Stomach (tissue), 9 donors: ENCODE results near the gene RALGAPB. TPM values are rescaled to one million over a fixed set of nuclear protein-coding genes. Genes with fewer than 3 reads are reported as not detected.

ENCODE experiments used
- DNase-seq, 2 donors: peaks; one replicate each; pipeline versions ENCODE4 v3.0.0 to v3.0.0-alpha.2; 2013 to 2019
- H3K27ac ChIP-seq, 5 donors: fragments of 200-600 bp in 4 of 5; sonication (generic) in 4 of 5; one replicate each; pipeline ENCODE4 v1.5.1; 2013 to 2019; ENCODE audit warnings: mild to moderate bottlenecking in 1 of 5, moderate library complexity in 1 of 5
- H3K27me3 ChIP-seq, 3 donors: fragments of 200-600 bp; sonication (generic); one replicate each; pipeline ENCODE4 v1.5.1; 2017 to 2019; ENCODE audit warnings: mixed run types in 1 of 3
- H3K36me3 ChIP-seq, 4 donors: fragments of 200-600 bp; sonication (generic); 1 replicate in 3 of 4; 2 replicates in 1 of 4; pipeline ENCODE4 v1.5.1; 2016 to 2019
- H3K4me1 ChIP-seq, 4 donors: fragments of 200-600 bp; sonication (generic); one replicate each; pipeline ENCODE4 v1.5.1; 2016 to 2019
- H3K4me3 ChIP-seq, 4 donors: fragments of 200-600 bp; sonication (generic) in 3 of 4; one replicate each; pipeline ENCODE4 v1.5.1; 2016 to 2019; ENCODE audit warnings: mild to moderate bottlenecking in 1 of 4
- H3K9me3 ChIP-seq, 4 donors: fragments of 200-600 bp; sonication (generic); one replicate each; pipeline ENCODE4 v1.5.1; 2016 to 2019
- EP300 ChIP-seq: sonication (generic); formaldehyde crosslinking; IDR thresholded peaks from one replicate; pipeline ENCODE4 v1.6.1; 2017; ENCODE audit warnings: antibody characterized with exemption
- POLR2A ChIP-seq, 4 donors: fragments of 450-650 bp; IDR thresholded peaks; one replicate each; pipeline ENCODE4 v1.6.1; 2016; ENCODE audit warnings: antibody characterized with exemption in 4 of 4, control low read depth in 2 of 4, mild to moderate bottlenecking in 1 of 4, moderate library complexity in 1 of 4
- POLR2AphosphoS5 ChIP-seq, 3 donors: sonication (generic); formaldehyde crosslinking; IDR thresholded peaks; one replicate each; pipeline ENCODE4 v1.6.1; 2016; ENCODE audit warnings: antibody characterized with exemption in 3 of 3
- WGBS, 5 donors: extraction: QIAGEN DNeasy Blood & Tissue Kit in 3 of 5; methylation state at CpG; one replicate each; pipeline versions ENCODE4 v1.1.5 to v1.1.7; 2013 to 2018; 5-methylcytosine and 5-hydroxymethylcytosine counted together
- intact Hi-C: fragments of 100-400 bp; cut with DNase I; formaldehyde crosslinking; loops from one replicate; pipeline ENCODE4 v1.15.1; 2023; ENCODE audit warnings: low total_unique reads
- polyA plus RNA-seq, 3 donors: library from polyadenylated mRNA; stranded (reverse); fragments of 200-250 nt; gene quantifications; one replicate each; pipeline ENCODE4 v1.2.3, GENCODE V29; 2013
- total RNA-seq, 5 donors: library from RNA; depleted of rRNA; stranded (reverse); fragments of >200 nt; gene quantifications; one replicate each; pipeline versions ENCODE4 v1.1.0 to v1.2.3, GENCODE V29; 2014 to 2016
- TF ChIP-seq, protein P1 (sequence below), 7 experiments: fragments of 450-650 bp in 4 of 7; fragments of 200-600 bp in 3 of 7; sonication (generic) in 3 of 7; IDR thresholded peaks; one replicate each; pipeline ENCODE4 v1.5.1; 2016 to 2019; ENCODE audit warnings: antibody characterized with exemption in 7 of 7, control low read depth in 2 of 7, mild to moderate bottlenecking in 1 of 7
- donor health status: healthy with polysubstance abuse.
- donor health status: Bipolar disorder and iron deficiency.
- donor health status: healthy.

Gene RALGAPB
- total and polyA plus RNA-seq, 8 donors, result 5.4 to 57.5 (median 36.5) TPM

GRCh38 chr20:38550274-38550673 is 77.6 kb downstream of the RALGAPB start:
- Histone ChIP-seq H3K27me3 (no peaks in the 10 kb centered on the region), H3K36me3 (peaks cover 72 to 100% (median 100%) of the 10 kb centered on the region in 4 donors), H3K27ac (no peak overlapping the region), H3K4me1 (no peaks in the 10 kb centered on the region), H3K9me3 (no peaks in the 10 kb centered on the region), H3K4me3 (no peak overlapping the region)
- no peak for DNase-seq
- TF ChIP-seq, protein P1, sequence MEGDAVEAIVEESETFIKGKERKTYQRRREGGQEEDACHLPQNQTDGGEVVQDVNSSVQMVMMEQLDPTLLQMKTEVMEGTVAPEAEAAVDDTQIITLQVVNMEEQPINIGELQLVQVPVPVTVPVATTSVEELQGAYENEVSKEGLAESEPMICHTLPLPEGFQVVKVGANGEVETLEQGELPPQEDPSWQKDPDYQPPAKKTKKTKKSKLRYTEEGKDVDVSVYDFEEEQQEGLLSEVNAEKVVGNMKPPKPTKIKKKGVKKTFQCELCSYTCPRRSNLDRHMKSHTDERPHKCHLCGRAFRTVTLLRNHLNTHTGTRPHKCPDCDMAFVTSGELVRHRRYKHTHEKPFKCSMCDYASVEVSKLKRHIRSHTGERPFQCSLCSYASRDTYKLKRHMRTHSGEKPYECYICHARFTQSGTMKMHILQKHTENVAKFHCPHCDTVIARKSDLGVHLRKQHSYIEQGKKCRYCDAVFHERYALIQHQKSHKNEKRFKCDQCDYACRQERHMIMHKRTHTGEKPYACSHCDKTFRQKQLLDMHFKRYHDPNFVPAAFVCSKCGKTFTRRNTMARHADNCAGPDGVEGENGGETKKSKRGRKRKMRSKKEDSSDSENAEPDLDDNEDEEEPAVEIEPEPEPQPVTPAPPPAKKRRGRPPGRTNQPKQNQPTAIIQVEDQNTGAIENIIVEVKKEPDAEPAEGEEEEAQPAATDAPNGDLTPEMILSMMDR (IDR thresholded peaks at IDR 0.05), result no peak
- TF ChIP-seq EP300 (no peak), POLR2A (IDR thresholded peaks at IDR 0.05) (no peak)
- intact Hi-C loops, result no loop called here
- 92 to 100% (median 97%) methylated on average over 1 of the region's 1 CpG for WGBS, 5 donors

DNA sequence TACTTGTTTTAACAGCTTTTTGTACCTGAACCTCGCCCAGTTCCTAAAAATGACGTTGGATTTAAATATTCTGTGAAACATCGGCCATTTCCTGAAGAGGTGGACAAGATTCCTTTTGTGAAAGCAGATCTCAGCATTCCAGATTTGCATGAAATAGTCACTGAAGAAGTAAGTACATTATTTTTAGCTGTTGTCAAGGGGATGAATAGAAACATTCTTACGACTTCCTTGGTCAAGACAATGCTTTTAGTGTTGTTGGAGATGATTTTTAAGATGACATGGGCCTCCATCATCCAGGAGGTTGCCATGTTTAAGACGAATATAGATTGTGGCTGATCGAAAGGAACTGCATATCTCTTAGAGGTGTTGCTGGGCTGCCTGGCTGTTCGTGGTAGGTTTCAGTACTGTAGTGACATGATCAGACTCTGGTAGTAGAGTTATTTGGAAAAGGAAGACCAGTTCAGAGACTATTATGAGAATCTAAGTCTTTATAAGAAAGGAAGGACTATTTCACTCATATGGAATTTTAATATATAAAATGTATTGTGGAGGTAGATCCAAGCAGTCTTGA is 78.5 kb downstream of the RALGAPB start:
- Histone ChIP-seq H3K27me3 (no peaks in the 10 kb centered on the region), H3K9me3 (no peaks in the 10 kb centered on the region), H3K4me1 (no peaks in the 10 kb centered on the region), H3K27ac (no peak overlapping the region), H3K4me3 (no peak overlapping the region), H3K36me3 (peaks cover 66 to 100% (median 99%) of the 10 kb centered on the region in 4 donors)
- intact Hi-C loops, result no loop called here
- 93% methylated on average over 7 of the region's 7 CpGs for WGBS, 5 donors
- no peak for DNase-seq
- no peak for TF ChIP-seq EP300
- TF ChIP-seq POLR2A (IDR thresholded peaks at IDR 0.05), result no peak
- TF ChIP-seq, protein P1 (IDR thresholded peaks at IDR 0.05), result no peak
- no peak for TF ChIP-seq POLR2AphosphoS5 (IDR thresholded peaks at IDR 0.05)

GRCh38 chr20:38554986-38555385 is 82.3 kb downstream of the RALGAPB start:
- intact Hi-C loops, result no loop called here
- H3K9me3 ChIP-seq, result no peaks in the 10 kb centered on the region
- H3K4me1 ChIP-seq, result no peaks in the 10 kb centered on the region
- TF ChIP-seq POLR2A (IDR thresholded peaks at IDR 0.05) (no peak), EP300 (no peak), POLR2AphosphoS5 (IDR thresholded peaks at IDR 0.05) (no peak)
- TF ChIP-seq, protein P1 (IDR thresholded peaks at IDR 0.05), result no peak
- H3K27me3 ChIP-seq, result no peaks in the 10 kb centered on the region
- H3K4me3 ChIP-seq, result no peak overlapping the region
- no peak for DNase-seq
- H3K36me3 ChIP-seq, result peaks cover 50 to 100% (median 98%) of the 10 kb centered on the region in 4 donors
- no peak overlapping the region for H3K27ac ChIP-seq
- WGBS, 5 donors, result 93 to 99% (median 97%) methylated on average over 2 of the region's 2 CpGs

GRCh38 chr20:38555395-38555794 is 82.8 kb downstream of the RALGAPB start:
- no peaks in the 10 kb centered on the region for H3K4me1 ChIP-seq
- H3K27ac ChIP-seq, result no peak overlapping the region
- H3K9me3 ChIP-seq, result no peaks in the 10 kb centered on the region
- intact Hi-C loops, result no loop called here
- H3K27me3 ChIP-seq, result no peaks in the 10 kb centered on the region
- no peak overlapping the region for H3K4me3 ChIP-seq
- no peak for DNase-seq
- peaks cover 53 to 100% (median 98%) of the 10 kb centered on the region in 4 donors for H3K36me3 ChIP-seq
- TF ChIP-seq POLR2A (IDR thresholded peaks at IDR 0.05) (no peak), EP300 (no peak)

DNA sequence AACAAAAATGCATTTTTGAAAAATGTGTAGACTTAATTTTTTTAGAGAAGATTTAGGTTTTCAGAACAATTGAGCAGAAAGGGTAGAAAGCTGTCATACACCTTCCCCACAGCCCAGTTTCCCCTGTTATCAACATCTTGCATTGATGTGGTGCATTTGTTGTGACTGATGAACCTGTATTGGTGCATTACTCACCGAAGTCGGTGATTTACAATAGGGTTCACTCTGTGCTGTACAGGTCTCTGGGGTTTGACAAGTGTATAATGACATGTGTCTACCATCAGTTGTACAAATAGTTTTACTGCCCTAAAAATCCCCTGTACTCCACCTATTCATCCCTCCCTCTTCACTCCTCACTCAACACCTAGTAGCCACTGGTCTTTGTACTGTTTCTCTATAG is 84.5 kb downstream of the RALGAPB start:
- intact Hi-C loops, result no loop called here
- H3K4me1 ChIP-seq, result no peaks in the 10 kb centered on the region
- 89 to 100% (median 96%) methylated on average over 2 of the region's 2 CpGs for whole genome bisulfite sequencing, 5 donors
- TF ChIP-seq EP300 (no peak), POLR2A (IDR thresholded peaks at IDR 0.05) (no peak), POLR2AphosphoS5 (IDR thresholded peaks at IDR 0.05) (no peak)
- TF ChIP-seq, protein P1 (IDR thresholded peaks at IDR 0.05), result no peak
- H3K4me3 ChIP-seq, result no peak overlapping the region
- H3K27ac ChIP-seq, result no peak overlapping the region
- H3K9me3 ChIP-seq, result no peaks in the 10 kb centered on the region
- no peaks in the 10 kb centered on the region for H3K27me3 ChIP-seq
- DNase-seq, result no peak
- H3K36me3 ChIP-seq, result peaks cover 39 to 99% (median 97%) of the 10 kb centered on the region in 4 donors
